Endothelial cell of coronary artery (primary cell): ENCODE results near the gene TACR2. TPM values are rescaled to one million over a fixed set of nuclear protein-coding genes. Genes with fewer than 3 reads are reported as not detected.

Source experiments
- total RNA-seq: library from RNA; depleted of rRNA; stranded (reverse); fragments of >200 nt; gene quantifications from 2 replicates; pipeline ENCODE4 v1.2.3, GENCODE V29; 2014

Gene TACR2
- 0.09 TPM in 2 replicates for total RNA-seq

GRCh38 chr10:69416695-69417094 lies at the start of gene TACR2:
Gene TACR2 (minus strand): TSS chr10:69416918. CDS start chr10:69416323, 595 bp downstream.

GRCh38 chr10:69451209-69451783 lies 34.6 kb upstream of the TACR2 start, which contains the start of gene TSPAN15:
Gene TSPAN15 (plus strand): TSS chr10:69451465. CDS start chr10:69451595, 130 bp downstream.

Other genes with a start within 250 kb of the TACR2 start
- gene SUPV3L1, start 236.7 kb downstream of the TACR2 start, total RNA-seq, result 21.8 and 26.0 TPM in 2 replicates
- gene HKDC1, start 196.6 kb downstream of the TACR2 start, total RNA-seq, result 0.18 and 0.19 TPM in 2 replicates
- 143 and 205 TPM in 2 replicates for gene HK1, start 138.4 kb downstream of the TACR2 start, total RNA-seq
- gene TSPAN15, start 34.5 kb upstream of the TACR2 start, total RNA-seq, result 48.3 and 70.5 TPM in 2 replicates
- not detected in 2 replicates for gene NEUROG3, start 156.5 kb upstream of the TACR2 start, total RNA-seq
- gene FAM241B, start 213.3 kb upstream of the TACR2 start, total RNA-seq, result 0.18 and 0.28 TPM in 2 replicates